Neutrophil (primary cell): ENCODE measurements around the gene BNC2.

Experiments used
- H3K27ac ChIP-seq: fragments of 200-600 bp; sonication (generic); 2 replicates; pipeline ENCODE4 v1.5.1; 2016; ENCODE audit warnings: mild to moderate bottlenecking, moderate library complexity
- H3K27me3 ChIP-seq: fragments of 200-600 bp; sonication (generic); 2 replicates; pipeline ENCODE4 v1.6.0; 2016; ENCODE audit warnings: mild to moderate bottlenecking
- H3K36me3 ChIP-seq: fragments of 200-600 bp; sonication (generic); 2 replicates; pipeline ENCODE4 v1.5.1; 2017
- H3K4me1 ChIP-seq, 2 experiments: fragments of 200-600 bp in 1 of 2; sonication (generic) in 1 of 2; 1 replicate in 1 of 2; 2 replicates in 1 of 2; pipeline versions ENCODE4 v1.5.1 to v1.6.1; 2013 to 2016; ENCODE audit warnings: low read depth in 1 of 2, low read length in 1 of 2, mild to moderate bottlenecking in 1 of 2, moderate library complexity in 1 of 2; ENCODE audit not compliant: control insufficient read depth in 1 of 2, insufficient read depth in 1 of 2
- H3K4me3 ChIP-seq, 2 experiments: fragments of 200-600 bp in 1 of 2; sonication (generic) in 1 of 2; 1 replicate in 1 of 2; 2 replicates in 1 of 2; pipeline ENCODE4 v1.5.1; 2013 to 2016; ENCODE audit warnings: low read depth in 1 of 2, low read length in 1 of 2, mild to moderate bottlenecking in 1 of 2, moderate library complexity in 1 of 2
- H3K9me3 ChIP-seq: fragments of 200-600 bp; sonication (generic); 2 replicates; pipeline ENCODE4 v1.5.1; 2016
- TF ChIP-seq, protein P1 (sequence below): fragments of 200-600 bp; sonication (generic); IDR thresholded peaks from 2 replicates; pipeline ENCODE4 v1.5.1; 2016; ENCODE audit warnings: antibody characterized with exemption

BNC2 gene

DNA sequence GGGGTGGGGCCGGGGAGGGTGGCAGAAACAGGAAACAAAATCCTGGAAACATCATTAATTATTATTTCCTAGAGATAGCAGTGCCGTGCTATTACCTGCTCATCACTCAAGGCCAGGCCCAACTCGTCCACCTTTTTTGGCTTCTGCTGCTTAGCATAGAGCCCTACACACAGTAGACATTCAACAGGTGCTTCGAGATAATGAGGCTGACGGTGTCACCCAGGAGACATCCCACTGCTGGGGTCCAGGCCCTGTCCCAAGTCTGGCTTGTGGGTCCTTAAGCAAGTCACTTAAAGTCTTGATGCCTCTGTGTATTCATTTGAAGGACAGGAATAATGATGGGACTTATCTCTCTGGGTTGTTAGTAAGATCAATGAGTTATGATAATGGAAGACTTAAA, 506.6 kb downstream of the BNC2 start:
- no peaks in the 10 kb centered on the region for H3K27me3 ChIP-seq
- H3K36me3 ChIP-seq = no peaks in the 10 kb centered on the region
- H3K9me3 ChIP-seq = no peaks in the 10 kb centered on the region
- TF ChIP-seq, protein P1, sequence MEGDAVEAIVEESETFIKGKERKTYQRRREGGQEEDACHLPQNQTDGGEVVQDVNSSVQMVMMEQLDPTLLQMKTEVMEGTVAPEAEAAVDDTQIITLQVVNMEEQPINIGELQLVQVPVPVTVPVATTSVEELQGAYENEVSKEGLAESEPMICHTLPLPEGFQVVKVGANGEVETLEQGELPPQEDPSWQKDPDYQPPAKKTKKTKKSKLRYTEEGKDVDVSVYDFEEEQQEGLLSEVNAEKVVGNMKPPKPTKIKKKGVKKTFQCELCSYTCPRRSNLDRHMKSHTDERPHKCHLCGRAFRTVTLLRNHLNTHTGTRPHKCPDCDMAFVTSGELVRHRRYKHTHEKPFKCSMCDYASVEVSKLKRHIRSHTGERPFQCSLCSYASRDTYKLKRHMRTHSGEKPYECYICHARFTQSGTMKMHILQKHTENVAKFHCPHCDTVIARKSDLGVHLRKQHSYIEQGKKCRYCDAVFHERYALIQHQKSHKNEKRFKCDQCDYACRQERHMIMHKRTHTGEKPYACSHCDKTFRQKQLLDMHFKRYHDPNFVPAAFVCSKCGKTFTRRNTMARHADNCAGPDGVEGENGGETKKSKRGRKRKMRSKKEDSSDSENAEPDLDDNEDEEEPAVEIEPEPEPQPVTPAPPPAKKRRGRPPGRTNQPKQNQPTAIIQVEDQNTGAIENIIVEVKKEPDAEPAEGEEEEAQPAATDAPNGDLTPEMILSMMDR = no peak
- H3K4me3 ChIP-seq = no peak overlapping the region
- no peaks in the 10 kb centered on the region for H3K4me1 ChIP-seq
- H3K27ac ChIP-seq = no peak overlapping the region

DNA sequence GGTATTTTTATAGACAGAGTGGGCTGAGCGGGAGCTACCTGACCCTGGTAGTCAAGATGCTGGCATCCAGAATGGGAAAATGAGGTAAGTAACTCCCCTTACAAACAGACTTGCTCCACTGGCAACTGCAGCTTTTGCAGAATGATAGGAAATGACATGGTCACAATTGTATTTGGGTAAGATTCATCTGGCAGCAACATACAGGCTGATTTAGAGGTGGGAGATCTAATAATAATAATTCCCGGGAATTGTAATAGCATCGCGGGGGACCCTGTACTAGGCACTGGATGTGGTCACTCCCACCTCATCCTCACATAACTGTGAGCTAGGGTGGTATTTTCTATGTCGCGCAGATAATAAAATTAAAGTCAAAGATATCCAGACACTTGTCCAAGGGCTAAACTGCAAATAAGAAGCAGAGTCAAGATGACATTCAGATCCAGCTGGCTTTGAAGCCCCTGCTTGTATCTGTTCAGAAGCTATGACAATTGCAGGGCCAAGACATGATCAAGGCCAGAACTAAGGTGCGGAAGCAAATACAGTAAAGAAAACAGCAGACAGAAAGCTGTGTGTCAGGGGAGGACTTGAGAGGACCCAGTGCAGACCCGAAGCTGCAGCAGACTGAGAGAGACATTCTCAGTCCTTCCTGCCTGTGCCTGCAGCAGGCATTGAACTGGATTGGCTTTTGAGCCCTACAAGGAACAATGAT, 507.2 kb downstream of the BNC2 start:
- H3K27ac ChIP-seq = no peak overlapping the region
- no peak overlapping the region for H3K4me3 ChIP-seq
- H3K9me3 ChIP-seq = no peaks in the 10 kb centered on the region
- TF ChIP-seq, protein P1 = no peak
- no peaks in the 10 kb centered on the region for H3K4me1 ChIP-seq
- no peaks in the 10 kb centered on the region for H3K27me3 ChIP-seq
- no peaks in the 10 kb centered on the region for H3K36me3 ChIP-seq

DNA sequence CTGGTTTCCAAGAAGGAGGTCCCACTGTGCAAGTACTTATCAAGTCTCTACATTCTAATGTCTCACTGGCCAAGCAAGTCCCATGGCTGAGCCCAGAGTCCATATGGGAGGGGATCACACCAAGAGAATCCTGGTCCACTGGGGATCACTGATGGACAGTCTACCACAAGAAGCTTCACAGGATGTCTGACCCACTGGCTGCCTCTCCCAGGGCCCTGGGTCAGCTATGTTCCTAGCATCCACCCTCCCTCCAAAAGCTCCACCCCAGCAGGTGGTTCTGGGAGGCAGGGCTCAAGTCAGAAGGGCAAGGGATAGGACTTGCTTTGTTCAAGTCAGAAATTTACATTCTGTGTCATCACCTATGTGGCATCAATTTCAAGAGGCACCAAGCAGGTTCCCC, 508.5 kb downstream of the BNC2 start:
- Histone ChIP-seq H3K4me1 (no peaks in the 10 kb centered on the region), H3K9me3 (no peaks in the 10 kb centered on the region), H3K27ac (no peak overlapping the region), H3K27me3 (no peaks in the 10 kb centered on the region), H3K4me3 (no peak overlapping the region), H3K36me3 (no peaks in the 10 kb centered on the region)
- TF ChIP-seq, protein P1 = no peak

DNA sequence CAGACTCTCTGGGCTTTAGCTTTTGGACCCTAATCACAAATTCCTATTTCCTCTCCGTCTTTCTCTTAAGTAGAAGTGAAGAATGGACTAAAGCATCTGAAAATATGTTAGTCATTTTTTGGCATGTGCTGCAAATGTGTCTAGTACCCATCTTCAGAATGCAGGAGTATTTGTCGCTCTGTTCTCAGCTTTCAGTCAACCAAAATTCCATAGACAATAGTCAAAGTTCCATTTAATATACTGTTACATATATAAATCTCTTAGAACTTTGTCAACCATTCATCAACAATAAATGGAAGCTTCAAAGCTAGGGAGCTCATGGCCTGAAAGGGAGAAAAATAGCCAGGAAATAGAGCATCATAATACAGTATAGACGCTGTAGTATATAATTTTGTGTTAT, 509.4 kb downstream of the BNC2 start:
- no peaks in the 10 kb centered on the region for H3K9me3 ChIP-seq
- H3K36me3 ChIP-seq = no peaks in the 10 kb centered on the region
- no peaks in the 10 kb centered on the region for H3K4me1 ChIP-seq
- no peak overlapping the region for H3K27ac ChIP-seq
- no peak overlapping the region for H3K4me3 ChIP-seq
- TF ChIP-seq, protein P1 = no peak
- H3K27me3 ChIP-seq = no peaks in the 10 kb centered on the region

DNA sequence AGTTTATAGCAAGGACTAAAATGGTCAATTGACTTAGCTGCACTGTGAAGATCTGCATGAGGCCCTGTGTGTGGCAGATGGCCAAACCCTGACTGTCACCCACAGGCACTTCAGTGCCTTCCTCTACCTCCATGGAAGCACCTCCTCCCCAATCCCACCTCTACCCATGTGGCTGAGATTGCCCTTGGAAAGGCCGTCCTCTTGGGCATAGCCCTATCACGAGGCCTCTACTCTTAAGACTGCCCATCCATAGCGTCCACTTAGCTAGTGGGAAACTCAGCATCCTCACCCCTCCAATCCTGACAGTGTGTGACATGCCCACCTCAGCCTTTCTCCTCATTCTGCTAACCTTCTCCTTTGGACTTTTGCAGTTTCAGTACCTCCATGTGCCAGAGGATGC, 510.2 kb downstream of the BNC2 start:
- TF ChIP-seq, protein P1 = no peak
- no peaks in the 10 kb centered on the region for H3K4me1 ChIP-seq
- H3K9me3 ChIP-seq = no peaks in the 10 kb centered on the region
- no peaks in the 10 kb centered on the region for H3K36me3 ChIP-seq
- no peaks in the 10 kb centered on the region for H3K27me3 ChIP-seq
- H3K27ac ChIP-seq = no peak overlapping the region
- no peak overlapping the region for H3K4me3 ChIP-seq
